ENCODE measurements around the gene PNP. TPM values are rescaled to one million over a fixed set of nuclear protein-coding genes. Genes with fewer than 3 reads are reported as not detected.

Gene PNP
- total RNA-seq, 2 donors from 2014 or later = 52.8 to 59.8 TPM

- Mint-ChIP-seq H3K9me3 (no peaks in the 10 kb centered on the region), H3K36me3 (ENCODE audit: low read depth) (no peaks in the 10 kb centered on the region), H3K4me3 (no peak overlapping the region), H3K4me1 (peaks cover 13% of the 10 kb centered on the region), H3K27ac (peak overlapping the region; percentile 59), H3K27me3 (ENCODE audit: insufficient read depth) (no peaks in the 10 kb centered on the region)
- Histone ChIP-seq H3K27me3 (ENCODE audit: control insufficient read depth, insufficient read depth, low read length, poor library complexity, severe bottlenecking) (no peaks in the 10 kb centered on the region), H3K27ac (ENCODE audit: low read depth, low read length) (no peak overlapping the region), H3K9me3 (ENCODE audit: control insufficient read depth, low read length) (no peaks in the 10 kb centered on the region), H3K36me3 (ENCODE audit: control insufficient read depth, insufficient read depth, low read length) (no peaks in the 10 kb centered on the region), H3K4me1 (ENCODE audit: control insufficient read depth, insufficient read depth, low read length) (no peaks in the 10 kb centered on the region), H3K9ac (ENCODE audit: extremely low read depth, low read length, poor library complexity, severe bottlenecking) (no peak overlapping the region), H3K4me3 (ENCODE audit: low read length) (no peak overlapping the region)
- TF ChIP-seq, protein P1, sequence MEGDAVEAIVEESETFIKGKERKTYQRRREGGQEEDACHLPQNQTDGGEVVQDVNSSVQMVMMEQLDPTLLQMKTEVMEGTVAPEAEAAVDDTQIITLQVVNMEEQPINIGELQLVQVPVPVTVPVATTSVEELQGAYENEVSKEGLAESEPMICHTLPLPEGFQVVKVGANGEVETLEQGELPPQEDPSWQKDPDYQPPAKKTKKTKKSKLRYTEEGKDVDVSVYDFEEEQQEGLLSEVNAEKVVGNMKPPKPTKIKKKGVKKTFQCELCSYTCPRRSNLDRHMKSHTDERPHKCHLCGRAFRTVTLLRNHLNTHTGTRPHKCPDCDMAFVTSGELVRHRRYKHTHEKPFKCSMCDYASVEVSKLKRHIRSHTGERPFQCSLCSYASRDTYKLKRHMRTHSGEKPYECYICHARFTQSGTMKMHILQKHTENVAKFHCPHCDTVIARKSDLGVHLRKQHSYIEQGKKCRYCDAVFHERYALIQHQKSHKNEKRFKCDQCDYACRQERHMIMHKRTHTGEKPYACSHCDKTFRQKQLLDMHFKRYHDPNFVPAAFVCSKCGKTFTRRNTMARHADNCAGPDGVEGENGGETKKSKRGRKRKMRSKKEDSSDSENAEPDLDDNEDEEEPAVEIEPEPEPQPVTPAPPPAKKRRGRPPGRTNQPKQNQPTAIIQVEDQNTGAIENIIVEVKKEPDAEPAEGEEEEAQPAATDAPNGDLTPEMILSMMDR (conservative IDR thresholded peaks at IDR 0.05) = no peak
- no peak for DNase-seq
- WGBS, 2 experiments (ENCODE audit: insufficient coverage in 1 of 2, insufficient read length in 1 of 2) = 78 to 100% methylated on average over 1 to 5 of the region's 5 CpGs
Measured at GRCh38 chr14:20428010-20428365, 41.2 kb upstream of the PNP start.

- Histone ChIP-seq H3K27ac (ENCODE audit: low read depth, low read length) (no peak overlapping the region), H3K4me1 (ENCODE audit: control insufficient read depth, insufficient read depth, low read length) (no peaks in the 10 kb centered on the region), H3K36me3 (ENCODE audit: control insufficient read depth, insufficient read depth, low read length) (no peaks in the 10 kb centered on the region), H3K9me3 (ENCODE audit: control insufficient read depth, low read length) (no peaks in the 10 kb centered on the region), H3K9ac (ENCODE audit: extremely low read depth, low read length, poor library complexity, severe bottlenecking) (no peak overlapping the region), H3K4me3 (ENCODE audit: low read length) (no peak overlapping the region), H3K27me3 (ENCODE audit: control insufficient read depth, insufficient read depth, low read length, poor library complexity, severe bottlenecking) (no peaks in the 10 kb centered on the region)
- TF ChIP-seq, protein P1 (conservative IDR thresholded peaks at IDR 0.05) = no peak
- 61 to 77% methylated on average over 3 to 5 of the region's 5 CpGs for whole genome bisulfite sequencing, 2 experiments (ENCODE audit: insufficient coverage in 1 of 2, insufficient read length in 1 of 2)
- no peaks in the 10 kb centered on the region for H3K9me3 Mint-ChIP-seq
- peaks cover 8% of the 10 kb centered on the region for H3K4me1 Mint-ChIP-seq
- H3K36me3 Mint-ChIP-seq (ENCODE audit: low read depth) = no peaks in the 10 kb centered on the region
- H3K27me3 Mint-ChIP-seq (ENCODE audit: insufficient read depth) = no peaks in the 10 kb centered on the region
- DNase-seq = no peak
- H3K4me3 Mint-ChIP-seq = no peak overlapping the region
- no peak overlapping the region for H3K27ac Mint-ChIP-seq
Measured at GRCh38 chr14:20428802-20429201, 40.4 kb upstream of the PNP start.

- Mint-ChIP-seq H3K9me3 (no peaks in the 10 kb centered on the region), H3K4me1 (peaks cover 8% of the 10 kb centered on the region), H3K4me3 (no peak overlapping the region), H3K36me3 (ENCODE audit: low read depth) (no peaks in the 10 kb centered on the region), H3K27ac (no peak overlapping the region), H3K27me3 (ENCODE audit: insufficient read depth) (no peaks in the 10 kb centered on the region)
- H3K9ac ChIP-seq (ENCODE audit: extremely low read depth, low read length, poor library complexity, severe bottlenecking) = no peak overlapping the region
- H3K9me3 ChIP-seq (ENCODE audit: control insufficient read depth, low read length) = no peaks in the 10 kb centered on the region
- no peaks in the 10 kb centered on the region for H3K27me3 ChIP-seq (ENCODE audit: control insufficient read depth, insufficient read depth, low read length, poor library complexity, severe bottlenecking)
- no peaks in the 10 kb centered on the region for H3K36me3 ChIP-seq (ENCODE audit: control insufficient read depth, insufficient read depth, low read length)
- no peak for DNase-seq
- 88 to 93% methylated on average over 16 to 30 of the region's 30 CpGs for WGBS, 2 experiments (ENCODE audit: insufficient coverage in 1 of 2, insufficient read length in 1 of 2)
- H3K4me3 ChIP-seq (ENCODE audit: low read length) = no peak overlapping the region
- H3K27ac ChIP-seq (ENCODE audit: low read depth, low read length) = no peak overlapping the region
- TF ChIP-seq, protein P1 (conservative IDR thresholded peaks at IDR 0.05) = no peak
- no peaks in the 10 kb centered on the region for H3K4me1 ChIP-seq (ENCODE audit: control insufficient read depth, insufficient read depth, low read length)
Measured at GRCh38 chr14:20429801-20430669, 39.2 kb upstream of the PNP start.

Measured in endodermal cell (in vitro differentiated cells).